GM12892 (cell line): ENCODE measurements around the gene PHF12.

Source experiments
- DNase-seq: peaks from one replicate; pipeline ENCODE4 v3.0.0; 2011; ENCODE audit not compliant: insufficient read length
- FAIRE-seq: peaks from 2 replicates; lab custom pipeline; 2011; peaks lifted over from hg19 to GRCh38; lab: Jason Lieb, UNC
- POLR2A ChIP-seq: IDR thresholded peaks from 2 replicates; pipeline ENCODE4 v1.6.1; 2011; ENCODE audit warnings: low read depth, low read length, control low read depth
- POLR2AphosphoS5 ChIP-seq: IDR thresholded peaks from 2 replicates; pipeline ENCODE4 v1.6.1; 2011; ENCODE audit warnings: low read depth, low read length, control low read depth
- TAF1 ChIP-seq: IDR thresholded peaks from 2 replicates; pipeline ENCODE4 v1.6.1; 2011; ENCODE audit warnings: low read depth, mild to moderate bottlenecking, control low read depth, low read length, borderline replicate concordance

Gene PHF12

DNA sequence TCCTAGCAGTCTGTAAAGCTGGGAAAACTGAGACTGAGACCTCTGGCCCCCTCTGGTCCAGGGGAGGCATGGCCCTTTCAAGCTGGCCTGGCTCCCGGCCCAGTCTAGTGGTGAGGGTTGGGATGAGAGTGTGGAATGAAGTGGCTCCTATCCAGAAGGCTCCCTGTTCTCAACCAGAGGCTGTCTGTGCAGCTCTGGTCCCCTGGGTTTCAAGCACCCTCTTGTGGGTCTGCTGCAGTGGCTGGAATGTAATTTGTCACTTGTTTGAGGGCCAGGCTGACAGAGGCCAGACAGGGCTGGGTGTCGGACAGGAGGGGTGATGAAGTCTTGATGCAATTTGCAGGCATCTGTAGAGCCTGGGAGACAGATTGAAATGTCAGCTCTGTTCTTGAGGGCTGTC, 22.1 kb upstream of the PHF12 start:
- DNase-seq (no peak), FAIRE-seq (no peak)
- TF ChIP-seq POLR2A (no peak), POLR2AphosphoS5 (no peak), TAF1 (no peak)

DNA sequence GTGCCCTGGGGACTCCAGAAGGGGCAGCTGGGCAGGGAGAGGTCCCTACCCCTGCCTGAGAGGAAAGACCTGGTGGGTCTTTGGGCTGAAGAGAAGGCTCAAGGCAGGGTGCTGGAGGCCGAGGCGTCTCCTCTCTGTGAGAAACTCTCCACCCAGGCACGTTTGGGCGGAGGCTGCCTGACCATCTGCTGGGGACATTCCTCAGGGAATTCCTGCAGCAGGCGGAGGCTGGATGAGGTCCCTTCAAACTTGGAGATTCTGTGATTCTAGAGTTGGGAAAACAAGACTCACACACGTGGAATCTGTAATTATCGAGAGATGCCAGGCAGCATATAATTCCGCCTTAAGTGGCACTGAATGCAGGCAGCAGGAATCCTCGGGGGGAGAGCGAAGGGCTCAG, 21.1 kb upstream of the PHF12 start:
- no peak for TF ChIP-seq POLR2A
- TF ChIP-seq POLR2AphosphoS5: no peak
- TF ChIP-seq TAF1: no peak
- FAIRE-seq: no peak
- DNase-seq: no peak

DNA sequence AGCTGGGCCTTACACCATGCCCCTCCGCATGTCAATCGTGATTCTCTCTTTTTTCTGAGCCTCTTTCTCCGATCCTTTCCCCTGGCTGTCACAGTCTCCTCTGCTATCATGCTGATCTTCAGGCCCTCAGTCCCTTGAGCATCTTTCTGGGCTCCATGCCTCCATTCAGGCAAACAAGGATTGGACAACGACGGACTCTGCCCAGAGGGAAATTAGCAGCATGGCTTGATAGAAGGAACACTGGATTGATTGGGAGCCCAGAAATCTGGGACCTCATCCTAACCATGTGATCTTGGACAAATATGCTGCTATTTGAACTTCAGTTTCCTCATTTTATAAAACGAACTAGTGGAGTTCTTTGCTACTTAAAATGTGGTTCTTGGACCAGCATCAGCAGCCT, 19.6 kb upstream of the PHF12 start:
- no peak for TF ChIP-seq TAF1
- no peak for TF ChIP-seq POLR2AphosphoS5
- no peak for TF ChIP-seq POLR2A
- FAIRE-seq: no peak
- DNase-seq: no peak

DNA sequence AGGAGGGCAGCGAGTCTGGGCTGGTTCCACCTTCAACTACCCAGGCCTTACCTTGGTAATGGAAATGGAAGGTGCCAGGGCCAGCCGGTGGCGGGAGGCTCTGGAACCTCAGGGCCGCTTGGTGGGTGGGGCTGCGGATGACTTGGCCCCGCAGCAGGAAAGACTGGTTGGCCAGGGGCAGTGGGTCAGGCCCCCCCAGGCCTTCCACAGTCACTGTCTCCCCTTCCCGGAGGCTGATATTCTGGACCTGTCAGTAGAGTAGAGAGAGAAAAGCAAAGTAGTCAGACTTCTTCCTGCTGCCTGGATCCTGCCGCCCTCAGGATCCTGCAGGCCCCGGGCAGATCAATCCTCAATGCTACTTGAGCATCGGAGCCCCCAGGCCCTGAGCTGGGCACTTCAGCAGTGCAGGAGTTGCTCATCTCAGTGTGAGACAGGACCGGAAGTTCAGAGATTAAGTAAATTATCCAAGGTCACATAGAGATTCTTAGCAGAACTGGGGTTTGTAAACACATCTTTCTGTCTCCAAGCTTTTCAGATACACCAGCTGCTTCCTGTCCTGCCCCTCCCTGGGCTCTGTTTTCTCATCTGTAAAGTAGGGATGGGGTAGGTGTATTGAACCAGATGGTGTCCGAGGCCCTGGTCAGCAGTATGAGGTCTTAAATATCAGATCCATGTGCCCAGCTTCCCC, 18.5 kb upstream of the PHF12 start:
- FAIRE-seq (no peak), DNase-seq (no peak)
- no peak for TF ChIP-seq POLR2A
- TF ChIP-seq POLR2AphosphoS5: no peak
- no peak for TF ChIP-seq TAF1

DNA sequence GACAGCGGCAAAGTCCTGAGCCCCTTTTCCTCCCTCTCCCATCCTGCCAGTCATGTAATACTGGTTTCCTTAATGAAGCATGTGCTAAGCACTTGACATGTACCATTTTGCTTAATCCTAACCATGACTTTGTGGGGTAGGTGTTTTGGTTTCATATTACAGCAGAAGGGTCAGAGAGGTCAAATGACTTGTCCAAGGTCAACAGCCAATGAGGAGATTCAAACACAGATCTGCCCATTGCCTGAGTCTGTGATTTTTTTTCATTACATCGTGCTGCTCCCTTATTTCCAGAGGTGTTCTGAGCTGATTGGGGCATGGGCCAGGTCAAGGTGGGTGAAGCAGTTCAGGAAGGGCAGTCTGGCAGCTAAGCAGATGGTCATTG, 17.6 kb upstream of the PHF12 start:
- DNase-seq (no peak), FAIRE-seq (no peak)
- no peak for TF ChIP-seq POLR2AphosphoS5
- no peak for TF ChIP-seq POLR2A
- TF ChIP-seq TAF1: no peak

DNA sequence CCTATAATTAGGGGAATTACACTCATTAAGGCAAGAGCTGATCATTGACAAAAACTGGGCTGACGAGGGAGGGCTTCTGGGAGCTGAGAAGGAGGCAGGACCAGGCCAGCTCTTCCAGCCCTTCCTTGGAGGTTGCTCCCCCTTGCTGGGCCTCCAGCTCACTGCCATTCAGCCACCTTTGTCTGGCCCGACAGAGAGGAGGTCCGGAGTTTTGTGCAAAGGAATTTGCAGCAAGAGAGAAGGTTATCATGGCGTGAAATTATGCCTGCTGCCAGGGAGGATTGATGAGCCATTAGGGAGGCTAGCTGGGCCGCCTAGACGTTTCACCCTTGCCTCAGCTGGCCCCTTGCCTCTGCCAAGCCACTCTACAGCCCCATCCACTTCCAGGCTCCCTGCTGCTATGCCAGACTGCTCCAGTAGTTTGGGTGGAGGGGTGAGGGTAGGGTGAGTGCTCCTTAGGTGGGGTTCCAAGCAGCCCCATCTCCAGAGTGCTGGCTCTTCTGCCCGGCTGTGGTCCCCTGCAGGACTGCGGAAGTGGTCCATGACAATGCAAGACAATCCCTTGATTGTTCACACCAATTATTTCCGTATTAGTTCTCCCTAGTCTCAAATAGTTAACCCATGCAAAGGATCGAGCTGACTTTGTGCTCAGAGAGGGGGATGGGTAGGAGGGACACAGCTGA, 17.1 kb upstream of the PHF12 start:
- no peak for DNase-seq
- FAIRE-seq: no peak
- no peak for TF ChIP-seq POLR2A
- TF ChIP-seq TAF1: no peak
- no peak for TF ChIP-seq POLR2AphosphoS5

DNA sequence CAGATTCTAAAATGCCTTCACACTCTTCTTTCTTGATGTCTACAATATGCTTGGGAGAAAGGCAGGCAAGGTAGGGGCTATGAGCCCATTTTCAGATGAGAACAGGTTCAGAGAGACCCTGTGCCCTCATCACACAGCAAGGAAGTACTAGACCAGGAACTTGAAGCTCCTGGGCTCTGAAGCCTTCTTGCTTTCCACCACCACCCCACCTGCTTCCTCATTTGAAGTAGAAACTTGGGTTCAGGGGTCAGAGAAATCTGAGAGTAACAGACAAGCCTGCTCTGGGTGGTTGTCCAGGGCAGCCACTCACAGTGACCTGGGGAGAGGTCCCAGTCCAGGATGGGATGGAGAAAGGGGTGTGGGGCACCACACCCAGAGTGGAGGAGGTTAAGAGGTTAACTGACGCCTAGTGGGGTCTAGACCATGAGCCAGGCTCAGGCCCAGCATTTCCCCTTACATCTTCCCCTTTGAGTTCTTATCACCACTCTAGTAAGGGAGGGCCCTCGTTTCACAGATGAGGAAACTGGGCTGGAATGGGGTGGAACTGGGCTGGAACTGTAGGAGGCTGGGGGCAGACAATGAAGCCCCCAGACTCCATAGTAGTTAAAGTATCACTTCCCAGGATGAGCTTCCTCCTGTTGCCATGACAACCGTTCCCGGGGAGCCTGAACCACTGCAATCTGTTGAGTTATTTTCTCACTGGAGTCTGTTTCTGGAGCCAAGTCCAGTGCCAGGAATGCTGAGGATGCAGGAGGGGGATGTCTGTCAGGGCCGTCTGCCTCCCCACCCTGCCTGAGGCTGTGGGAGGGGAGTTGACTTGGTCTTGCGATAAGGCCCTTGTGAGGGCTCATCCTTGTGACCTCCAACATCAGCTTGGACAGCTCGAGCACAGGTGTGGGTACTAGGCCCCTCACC, 16.2 kb upstream of the PHF12 start:
- no peak for TF ChIP-seq POLR2AphosphoS5
- no peak for TF ChIP-seq POLR2A
- no peak for TF ChIP-seq TAF1
- FAIRE-seq (no peak), DNase-seq (no peak)

DNA sequence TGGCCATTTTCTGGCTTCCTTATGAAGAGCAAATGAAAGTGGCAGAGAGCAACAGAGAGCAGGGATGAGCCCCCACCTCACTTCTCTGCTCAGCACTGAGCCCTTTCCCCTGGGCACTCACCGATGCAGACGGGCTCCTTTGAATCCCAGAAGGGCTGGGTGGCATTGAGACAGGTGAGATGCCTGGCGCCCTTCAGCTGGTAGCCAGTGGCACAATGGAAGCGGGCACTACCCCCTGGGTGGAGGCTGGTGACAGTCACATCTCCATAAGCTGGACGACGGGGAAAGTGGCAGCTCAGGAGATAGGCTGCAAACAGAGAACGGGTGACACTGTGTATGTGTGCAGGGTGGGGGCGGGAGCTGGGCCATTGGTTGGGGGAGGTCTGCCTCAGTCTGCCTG, 12.5 kb upstream of the PHF12 start:
- no peak for TF ChIP-seq POLR2AphosphoS5
- TF ChIP-seq TAF1: no peak
- no peak for TF ChIP-seq POLR2A
- DNase-seq (no peak), FAIRE-seq (no peak)

DNA sequence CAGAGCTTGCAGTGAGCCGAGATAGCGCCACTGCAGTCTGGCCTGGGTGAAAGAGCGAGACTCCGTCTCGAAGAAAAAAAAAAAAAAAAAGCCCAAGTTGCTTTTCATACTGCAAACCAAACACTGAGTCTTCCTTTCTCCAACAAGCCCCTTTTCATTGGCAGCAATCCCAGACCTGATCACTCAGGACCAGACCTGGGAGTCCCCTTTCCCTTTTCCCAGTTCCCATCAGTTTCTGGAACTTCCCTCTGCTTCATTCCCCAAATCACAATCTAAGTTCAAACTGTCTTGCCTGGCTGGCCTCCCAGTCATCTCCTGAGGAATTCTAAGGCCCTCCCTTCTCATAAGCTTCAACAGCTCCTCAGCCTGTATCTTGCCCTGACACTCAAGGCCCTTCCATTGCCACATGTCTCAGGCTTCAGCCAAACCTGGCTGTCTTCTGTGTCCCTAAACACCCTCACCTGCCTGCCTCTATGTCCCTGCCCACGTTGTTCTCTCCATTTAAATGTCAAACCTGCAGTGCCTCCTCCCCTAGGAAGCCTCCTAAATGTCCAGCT, 11.8 kb upstream of the PHF12 start:
- TF ChIP-seq POLR2A (no peak), TAF1 (no peak), POLR2AphosphoS5 (no peak)
- no peak for FAIRE-seq
- no peak for DNase-seq

DNA sequence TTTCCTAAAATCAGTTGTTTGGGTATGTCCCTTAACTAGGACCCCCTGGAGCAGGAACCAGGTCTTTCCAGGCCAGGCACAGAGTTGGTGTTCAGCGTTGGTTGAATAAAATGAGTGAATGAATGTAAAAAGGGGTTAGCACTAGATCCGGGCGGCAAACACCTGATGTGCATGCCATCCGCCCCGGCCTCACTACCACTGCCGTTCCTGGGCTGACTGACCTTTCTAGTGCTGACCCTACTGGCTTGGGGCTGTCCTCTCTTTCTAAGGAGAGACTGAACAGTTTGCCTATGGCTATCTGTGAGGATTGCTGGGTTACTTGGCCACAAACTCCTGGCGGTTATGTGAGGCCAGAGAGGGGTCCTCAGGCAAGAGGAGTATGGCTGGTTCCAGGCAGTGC, 10.1 kb upstream of the PHF12 start:
- FAIRE-seq (no peak), DNase-seq (no peak)
- TF ChIP-seq TAF1 (no peak), POLR2A (no peak), POLR2AphosphoS5 (no peak)
